ENCODE measurements around the gene PCDHAC1. TPM values are rescaled to one million over a fixed set of nuclear protein-coding genes. Genes with fewer than 3 reads are reported as not detected.

The PCDHAC1 gene
- total RNA-seq, 1 donor from 2014 or later, result not detected

DNA sequence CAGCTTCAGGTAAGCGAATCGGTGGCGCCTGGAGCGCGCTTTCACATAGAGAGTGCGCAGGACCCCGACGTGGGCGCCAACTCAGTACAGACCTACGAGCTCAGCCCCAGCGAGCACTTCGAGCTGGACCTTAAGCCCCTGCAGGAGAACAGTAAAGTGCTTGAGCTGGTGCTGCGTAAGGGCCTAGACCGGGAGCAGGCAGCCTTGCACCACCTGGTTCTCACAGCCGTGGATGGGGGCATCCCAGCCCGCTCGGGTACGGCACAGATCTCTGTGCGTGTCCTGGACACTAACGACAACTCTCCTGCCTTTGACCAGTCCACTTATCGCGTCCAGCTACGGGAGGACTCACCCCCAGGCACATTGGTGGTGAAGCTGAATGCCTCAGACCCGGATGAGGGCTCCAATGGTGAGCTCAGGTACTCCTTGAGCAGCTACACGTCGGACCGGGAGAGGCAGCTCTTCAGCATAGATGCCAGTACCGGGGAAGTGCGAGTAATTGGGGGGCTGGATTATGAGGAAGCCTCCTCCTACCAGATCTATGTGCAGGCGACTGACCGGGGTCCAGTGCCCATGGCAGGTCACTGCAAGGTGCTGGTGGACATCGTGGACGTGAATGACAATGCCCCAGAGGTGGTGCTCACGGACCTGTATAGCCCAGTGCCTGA is 41.3 kb downstream of the PCDHAC1 start:
- DNase-seq (ENCODE audit: low read depth in 2 of 2), result no peak

DNA sequence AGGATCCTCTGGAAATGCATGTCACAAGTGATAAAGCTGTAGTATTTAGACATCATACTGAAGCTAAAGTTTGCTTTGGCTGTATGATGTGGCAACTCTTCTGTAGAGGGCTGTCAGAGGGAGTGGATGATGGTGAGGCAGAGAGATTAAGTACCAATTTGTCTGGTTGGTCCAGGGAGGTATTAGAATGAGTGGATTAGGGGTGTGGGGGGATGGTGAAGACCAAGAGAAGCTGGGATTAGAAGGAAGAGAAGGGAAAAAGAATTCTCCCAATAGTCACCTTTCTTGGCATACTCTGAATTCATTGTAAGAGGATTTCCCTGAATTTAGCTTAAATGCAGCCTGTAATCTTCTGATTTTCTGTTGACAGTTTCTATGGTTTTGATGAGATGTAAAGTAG is 43.8 kb downstream of the PCDHAC1 start:
- no peak for DNase-seq (ENCODE audit: low read depth in 2 of 2)

DNA sequence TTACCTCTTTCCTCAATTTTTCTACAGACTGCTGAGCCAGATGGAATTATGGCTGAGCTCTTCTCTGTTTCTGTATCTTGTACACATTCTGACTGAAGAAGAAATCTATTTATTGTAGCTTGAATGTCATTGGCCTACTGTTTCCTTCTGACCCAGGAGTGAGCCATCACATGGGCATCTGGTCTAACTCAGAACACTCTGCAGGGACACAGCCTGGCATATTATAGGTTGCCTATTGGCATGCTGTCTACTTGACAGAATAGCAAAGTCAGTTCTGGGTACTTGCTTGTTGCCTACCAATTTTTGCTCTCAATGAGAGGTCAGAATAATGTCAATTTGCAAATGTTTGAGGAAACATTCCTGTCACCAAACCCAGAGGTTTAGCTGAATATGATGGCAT is 47.5 kb downstream of the PCDHAC1 start:
- no peak for DNase-seq (ENCODE audit: low read depth in 2 of 2)

DNA sequence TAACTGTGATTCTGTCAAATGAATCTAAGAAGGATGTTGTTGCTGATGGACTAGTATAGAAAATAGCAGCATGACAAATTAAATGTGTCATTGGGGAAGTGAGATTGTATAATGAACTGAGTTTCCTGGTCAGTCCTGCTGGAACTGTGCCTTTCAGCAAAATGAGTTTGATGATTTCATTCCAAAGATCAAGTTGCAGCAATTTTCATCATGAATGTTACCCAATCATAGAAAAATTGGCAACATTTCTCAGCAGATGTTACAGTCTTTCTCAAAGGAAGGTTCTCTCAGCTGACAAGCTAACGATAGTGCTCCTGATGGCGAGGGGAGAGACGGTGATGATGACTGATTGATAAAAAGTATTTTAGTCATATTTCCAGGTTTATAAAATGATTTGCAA is 50.9 kb downstream of the PCDHAC1 start:
- DNase-seq (ENCODE audit: low read depth in 2 of 2), result no peak

DNA sequence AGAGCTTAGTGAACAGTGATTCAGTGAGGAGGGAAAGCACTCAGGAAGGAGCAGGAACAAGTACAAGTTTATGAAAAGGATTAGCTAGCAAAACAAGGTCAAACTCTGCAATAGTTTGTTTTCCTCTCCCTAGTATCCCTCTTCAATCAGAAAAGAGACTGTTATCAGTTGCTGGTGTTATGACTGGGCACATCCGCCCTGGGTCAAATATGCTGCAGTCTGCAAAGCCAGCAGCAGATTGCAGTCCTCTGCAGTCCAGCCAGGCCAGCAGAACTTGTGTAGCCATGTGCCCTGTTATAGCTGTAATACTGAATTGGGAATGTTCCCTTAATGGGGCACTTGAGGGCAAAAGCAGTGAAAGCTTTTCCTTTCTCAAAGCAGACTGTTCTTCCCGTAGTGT is 52.2 kb downstream of the PCDHAC1 start:
- no peak for DNase-seq (ENCODE audit: low read depth in 2 of 2)

DNA sequence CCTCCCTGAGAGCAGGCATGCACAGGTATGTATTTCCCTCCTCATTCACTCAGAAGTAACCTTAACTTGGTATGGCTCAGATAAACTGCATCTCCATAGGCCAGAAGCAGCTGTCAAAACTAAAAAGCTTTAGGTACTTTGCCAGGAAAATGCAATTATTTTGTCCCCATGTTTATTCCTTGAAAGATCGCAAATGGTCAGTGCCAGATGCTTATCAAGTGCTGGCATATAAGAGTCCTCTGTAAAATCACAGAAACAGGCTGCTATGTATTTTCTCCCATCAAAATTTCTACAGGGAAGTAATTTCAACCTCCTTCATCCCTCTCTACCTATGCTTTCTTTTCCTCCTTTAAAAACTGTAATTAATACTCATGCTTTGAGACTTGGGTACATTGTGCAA is 52.9 kb downstream of the PCDHAC1 start:
- no peak for DNase-seq (ENCODE audit: low read depth in 2 of 2)

Other genes with a start within 250 kb of the PCDHAC1 start
- gene HARS1, start 234.9 kb upstream of the PCDHAC1 start, total RNA-seq, result 46.0 and 48.0 TPM in 2 replicates
- gene HARS2, start 234.8 kb upstream of the PCDHAC1 start, total RNA-seq, result 23.3 and 23.6 TPM in 2 replicates
- gene ZMAT2, start 225.9 kb upstream of the PCDHAC1 start, total RNA-seq, result 30.3 and 33.4 TPM in 2 replicates
- gene PCDHA1, start 140.2 kb upstream of the PCDHAC1 start, total RNA-seq, result under 0.01 TPM in 1 of 2 replicates, not detected in the other
- gene PCDHA2, start 131.4 kb upstream of the PCDHAC1 start, total RNA-seq, result under 0.01 TPM in 1 of 2 replicates, not detected in the other
- 0.13 and 0.25 TPM in 2 replicates for gene PCDHA3, start 125.2 kb upstream of the PCDHAC1 start, total RNA-seq
- gene PCDHA4, start 119.2 kb upstream of the PCDHAC1 start, total RNA-seq, result under 0.01 and 0.25 TPM in 2 replicates
- under 0.01 TPM in 2 replicates for gene PCDHA5, start 104.7 kb upstream of the PCDHAC1 start, total RNA-seq
- gene PCDHA6, start 98.3 kb upstream of the PCDHAC1 start, total RNA-seq, result 0.25 TPM in 1 of 2 replicates, not detected in the other
- 0.13 and 0.38 TPM in 2 replicates for gene PCDHA7, start 92.0 kb upstream of the PCDHAC1 start, total RNA-seq
- 0.13 TPM in 1 of 2 replicates, not detected in the other for gene PCDHA8, start 85.1 kb upstream of the PCDHAC1 start, total RNA-seq
- under 0.01 TPM in 2 replicates for gene PCDHA9, start 77.9 kb upstream of the PCDHAC1 start, total RNA-seq
- under 0.01 and 0.13 TPM in 2 replicates for gene PCDHA10, start 70.4 kb upstream of the PCDHAC1 start, total RNA-seq
- gene PCDHA11, start 57.3 kb upstream of the PCDHAC1 start, total RNA-seq, result under 0.01 TPM in 1 of 2 replicates, not detected in the other
- gene PCDHA12, start 51.0 kb upstream of the PCDHAC1 start, total RNA-seq, result under 0.01 TPM in 1 of 2 replicates, not detected in the other
- gene PCDHA13, start 44.2 kb upstream of the PCDHAC1 start, total RNA-seq, result under 0.01 TPM in 2 replicates
- gene PCDHAC2, start 40.2 kb downstream of the PCDHAC1 start, total RNA-seq, result 0.13 TPM in 2 replicates
- not detected in 2 replicates for gene PCDHB1, start 125.1 kb downstream of the PCDHAC1 start, total RNA-seq
- 0.39 and 1.3 TPM in 2 replicates for gene PCDHB2, start 168.3 kb downstream of the PCDHAC1 start, total RNA-seq
- 0.26 and 1.1 TPM in 2 replicates for gene PCDHB3, start 174.2 kb downstream of the PCDHAC1 start, total RNA-seq
- under 0.01 and 0.13 TPM in 2 replicates for gene PCDHB4, start 195.5 kb downstream of the PCDHAC1 start, total RNA-seq
- gene PCDHB5, start 208.9 kb downstream of the PCDHAC1 start, total RNA-seq, result 0.51 and 1.4 TPM in 2 replicates
- under 0.01 and 0.13 TPM in 2 replicates for gene PCDHB6, start 223.8 kb downstream of the PCDHAC1 start, total RNA-seq
- 0.26 and 1.4 TPM in 2 replicates for gene PCDHB7, start 246.3 kb downstream of the PCDHAC1 start, total RNA-seq